GM12878 (cell line): Measurements from ENCODE around the gene PHKG2. TPM values are rescaled to one million over a fixed set of nuclear protein-coding genes. Genes with fewer than 3 reads are reported as not detected.

Experiments used
- BACH1 ChIP-seq: fragments of 450-650 bp; IDR thresholded peaks from 2 replicates; pipeline ENCODE4 v1.6.1; 2017; ENCODE audit warnings: mild to moderate bottlenecking, borderline replicate concordance
- BCLAF1 ChIP-seq: fragments of 450-650 bp; IDR thresholded peaks from 2 replicates; pipeline ENCODE4 v1.6.1; 2017; ENCODE audit warnings: antibody characterized with exemption, mild to moderate bottlenecking, moderate library complexity
- BHLHE40 ChIP-seq, 2 experiments: fragments of 450-650 bp in 1 of 2; IDR thresholded peaks; 2 replicates each; pipeline ENCODE4 v1.6.1; 2011 to 2017; ENCODE audit warnings: low read depth in 2 of 2, borderline replicate concordance in 1 of 2, improper control_type of control experiment in 1 of 2, low read length in 1 of 2, mild to moderate bottlenecking in 1 of 2
- BMI1 ChIP-seq: fragments of 450-650 bp; IDR thresholded peaks from 2 replicates; pipeline ENCODE4 v1.6.1; 2016; ENCODE audit warnings: mild to moderate bottlenecking, moderate library complexity, borderline replicate concordance
- CBFB ChIP-seq: IDR thresholded peaks from 2 replicates; pipeline ENCODE4 v1.6.1; 2016; ENCODE audit warnings: antibody characterized with exemption, low read depth
- CREM ChIP-seq: IDR thresholded peaks from 2 replicates; pipeline ENCODE4 v1.6.1; 2014; ENCODE audit warnings: antibody characterized with exemption, low read depth
- ESRRA ChIP-seq: IDR thresholded peaks from 2 replicates; pipeline ENCODE4 v1.6.1; 2012; ENCODE audit warnings: mild to moderate bottlenecking, low read length, improper control_type of control experiment
- FOS ChIP-seq: IDR thresholded peaks from 3 replicates; pipeline ENCODE4 v1.6.1; 2011; ENCODE audit warnings: borderline replicate concordance; ENCODE audit not compliant: insufficient read length; ENCODE audit errors: extremely low read depth
- GABPA ChIP-seq: IDR thresholded peaks from 2 replicates; pipeline ENCODE4 v1.6.1; 2014; ENCODE audit warnings: antibody characterized with exemption, low read depth, mild to moderate bottlenecking, inconsistent platforms
- GATAD2B ChIP-seq: fragments of 450-650 bp; conservative IDR thresholded peaks from 2 replicates; pipeline ENCODE4 v1.6.1; 2017; ENCODE audit warnings: low read depth, mild to moderate bottlenecking, moderate library complexity
- HCFC1 ChIP-seq: fragments of 150-350 bp; IDR thresholded peaks from 2 replicates; pipeline ENCODE4 v1.6.1; 2014; ENCODE audit warnings: low read length
- JUNB ChIP-seq: IDR thresholded peaks from 2 replicates; pipeline ENCODE4 v1.6.1; 2016; ENCODE audit warnings: antibody characterized with exemption, mild to moderate bottlenecking
- KAT2A ChIP-seq: conservative IDR thresholded peaks from 2 replicates; pipeline ENCODE4 v1.6.1; 2011; ENCODE audit warnings: low read depth, low read length; ENCODE audit not compliant: control insufficient read depth
- MAX ChIP-seq: IDR thresholded peaks from 2 replicates; pipeline ENCODE4 v1.6.1; 2012; ENCODE audit warnings: low read depth, low read length, improper control_type of control experiment
- MXI1 ChIP-seq: fragments of 150-350 bp; IDR thresholded peaks from 2 replicates; pipeline ENCODE4 v1.6.1; 2011; ENCODE audit warnings: low read depth, mild to moderate bottlenecking, inconsistent platforms, low read length, improper control_type of control experiment
- NR2F1 ChIP-seq: fragments of 450-650 bp; conservative IDR thresholded peaks from 2 replicates; pipeline ENCODE4 v1.6.1; 2017; ENCODE audit warnings: mild to moderate bottlenecking
- POLR2A ChIP-seq: IDR thresholded peaks from 2 replicates; pipeline ENCODE4 v1.6.1; 2011; ENCODE audit warnings: low read depth, mild to moderate bottlenecking, low read length
- RBBP5 ChIP-seq: fragments of 200-600 bp; sonication (generic); conservative IDR thresholded peaks from 2 replicates; pipeline ENCODE4 v1.6.1; 2016
- RELA ChIP-seq: fragments of 450-650 bp; IDR thresholded peaks from 2 replicates; pipeline ENCODE4 v1.8.0; 2014; ENCODE audit warnings: borderline replicate concordance; ENCODE audit not compliant: partially characterized antibody
- RFX5 ChIP-seq: IDR thresholded peaks from 2 replicates; pipeline ENCODE4 v1.6.1; 2011; ENCODE audit warnings: low read depth, low read length, improper control_type of control experiment
- SIN3A ChIP-seq: IDR thresholded peaks from 2 replicates; pipeline ENCODE4 v1.6.1; 2012; ENCODE audit warnings: low read depth, low read length, improper control_type of control experiment
- SMAD1 ChIP-seq: fragments of 450-650 bp; IDR thresholded peaks from 2 replicates; pipeline ENCODE4 v1.6.1; 2018; ENCODE audit warnings: mild to moderate bottlenecking, low read depth; ENCODE audit not compliant: partially characterized antibody
- TAF1 ChIP-seq: IDR thresholded peaks from 2 replicates; pipeline ENCODE4 v1.6.1; 2011; ENCODE audit warnings: mild to moderate bottlenecking, low read depth, low read length, borderline replicate concordance
- WRNIP1 ChIP-seq: IDR thresholded peaks from 2 replicates; pipeline ENCODE4 v1.6.1; 2011; ENCODE audit warnings: low read depth, low read length, improper control_type of control experiment, borderline replicate concordance
- ZNF384 ChIP-seq: IDR thresholded peaks from 2 replicates; pipeline ENCODE4 v1.6.1; 2012; ENCODE audit warnings: low read depth, mild to moderate bottlenecking, low read length, improper control_type of control experiment, borderline replicate concordance
- polyA plus RNA-seq, 11 experiments: library from polyadenylated mRNA; depleted of rRNA in 4 of 11; unstranded in 6 of 11; stranded (reverse) in 5 of 11; fragments of >200 nt; fragmentation: Nextera tagmentation in 4 of 11; fragmentation: Illumina TruSeq in 1 of 11; extraction: Ambion mirVana in 4 of 11; extraction: Trizol in 1 of 11; gene quantifications; 1 replicate in 1 of 11; 2 replicates in 10 of 11; pipeline versions ENCODE4 v1.2.1 to v1.2.3, GENCODE V29; 2011 to 2016; ENCODE audit warnings: inconsistent platforms in 2 of 11, missing spikeins in 2 of 11, low read depth in 1 of 11
- total RNA-seq, 4 experiments: library from RNA; depleted of rRNA in 3 of 4; stranded (reverse); fragments of >200 nt in 3 of 4; fragmentation: Illumina TruSeq in 1 of 4; extraction: Trizol in 1 of 4; gene quantifications; 2 replicates each; pipeline versions ENCODE4 v1.2.1 to v1.2.3, GENCODE V29; 2013 to 2021
- TF ChIP-seq, protein P1 (sequence below): fragments of 450-650 bp; IDR thresholded peaks from 2 replicates; pipeline ENCODE4 v1.6.1; 2017; ENCODE audit warnings: mild to moderate bottlenecking, low read depth, inconsistent platforms; ENCODE audit not compliant: poor library complexity, severe bottlenecking

PHKG2 gene
- total and polyA plus RNA-seq, 10 of the 15 experiments (the other 5 are each of a cell fraction or from before 2014, with no cell fraction given) = 5.2 to 50.1 (median 37.2) TPM

DNA sequence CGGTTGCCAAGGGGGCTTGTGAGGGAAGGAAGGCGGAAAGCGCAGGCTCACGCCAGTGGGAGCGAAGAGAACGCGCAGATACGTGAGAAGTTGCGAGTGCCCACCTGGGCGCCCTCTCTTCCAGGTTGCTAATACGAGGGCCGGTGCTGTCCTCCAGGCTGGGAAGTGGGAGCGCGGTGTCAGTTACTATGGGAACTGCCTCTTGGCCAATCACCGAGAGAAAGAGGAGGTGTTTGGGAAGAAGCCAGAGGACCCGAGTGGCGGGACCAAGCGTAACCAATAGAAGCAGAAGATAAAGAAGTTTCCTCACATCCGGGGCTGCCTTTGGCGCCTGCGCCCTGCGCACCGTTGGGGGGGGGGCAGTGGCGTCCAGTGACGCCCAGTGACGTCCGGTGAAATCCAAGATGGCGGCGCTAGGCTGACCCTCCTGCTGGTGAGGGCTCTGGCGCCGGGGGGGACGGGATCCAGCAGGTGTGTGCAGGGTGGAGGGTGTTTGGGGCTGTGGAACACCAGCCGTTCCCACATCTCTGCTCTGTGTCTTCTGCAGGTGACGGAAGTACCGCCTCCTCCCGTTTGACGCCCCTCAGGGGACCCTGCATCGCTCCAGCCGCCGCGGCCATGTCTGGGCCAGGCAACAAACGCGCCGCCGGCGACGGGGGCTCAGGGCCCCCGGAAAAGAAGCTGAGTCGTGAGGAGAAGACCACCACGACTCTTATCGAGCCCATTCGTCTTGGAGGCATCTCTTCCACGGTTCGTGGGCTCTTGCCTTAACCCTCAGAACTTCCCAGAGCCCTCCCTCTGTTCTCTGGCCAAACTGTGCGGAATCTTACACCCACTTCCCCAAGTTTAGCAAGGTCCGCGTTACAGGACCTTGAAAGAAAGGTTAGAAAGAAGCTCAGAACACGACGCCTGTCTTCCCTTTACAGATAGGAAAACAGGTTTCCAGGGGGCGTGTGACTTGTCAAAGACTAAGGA, 14.0 kb downstream of the PHKG2 start, which contains the start of the genes CFAP119 and RNF40 (continued):
- TF ChIP-seq MXI1 (peak; percentile 87), ZNF384 (no peak), JUNB (no peak), MAX (peak; percentile 22; the same call in 1 of the 2 replicates), GATAD2B (0 out of 2 replicates have a peak, but pooled peaks have one; percentile 4), SMAD1 (peak; percentile 50), CREM (peak; percentile 87), CBFB (peak; percentile 24; the same call in 1 of the 2 replicates), BHLHE40 (IDR thresholded peaks at IDR 0.05; ENCODE audit: borderline replicate concordance in 1 of 2, low read depth in 2 of 2, low read length in 1 of 2) (0 out of 4 replicates have a peak, but pooled peaks of 1 of the 2 experiments have one; percentile 3), KAT2A (no peak), RFX5 (peak; percentile 75), RELA (no peak), FOS (no peak), TAF1 (peak; percentile 82; the same call in 1 of the 2 replicates), GABPA (peak; percentile 63; the same call in 1 of the 2 replicates), ESRRA (no peak), BACH1 (peak; percentile 50; the same call in 1 of the 2 replicates), SIN3A (peak; percentile 97), POLR2A (peak; percentile 93), BCLAF1 (no peak), HCFC1 (peak; percentile 37; the same call in 1 of the 2 replicates), RBBP5 (no peak), NR2F1 (0 out of 2 replicates have a peak, but pooled peaks have one; percentile 12), BMI1 (peak; percentile 96), WRNIP1 (no peak)
- TF ChIP-seq, protein P1, sequence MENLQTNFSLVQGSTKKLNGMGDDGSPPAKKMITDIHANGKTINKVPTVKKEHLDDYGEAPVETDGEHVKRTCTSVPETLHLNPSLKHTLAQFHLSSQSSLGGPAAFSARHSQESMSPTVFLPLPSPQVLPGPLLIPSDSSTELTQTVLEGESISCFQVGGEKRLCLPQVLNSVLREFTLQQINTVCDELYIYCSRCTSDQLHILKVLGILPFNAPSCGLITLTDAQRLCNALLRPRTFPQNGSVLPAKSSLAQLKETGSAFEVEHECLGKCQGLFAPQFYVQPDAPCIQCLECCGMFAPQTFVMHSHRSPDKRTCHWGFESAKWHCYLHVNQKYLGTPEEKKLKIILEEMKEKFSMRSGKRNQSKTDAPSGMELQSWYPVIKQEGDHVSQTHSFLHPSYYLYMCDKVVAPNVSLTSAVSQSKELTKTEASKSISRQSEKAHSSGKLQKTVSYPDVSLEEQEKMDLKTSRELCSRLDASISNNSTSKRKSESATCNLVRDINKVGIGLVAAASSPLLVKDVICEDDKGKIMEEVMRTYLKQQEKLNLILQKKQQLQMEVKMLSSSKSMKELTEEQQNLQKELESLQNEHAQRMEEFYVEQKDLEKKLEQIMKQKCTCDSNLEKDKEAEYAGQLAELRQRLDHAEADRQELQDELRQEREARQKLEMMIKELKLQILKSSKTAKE = no peak
